T-helper 1 cell treated with Interleukin-12 subunit alpha and Interleukin-12 subunit beta and Interleukin-4 antibody, amounts not matched to agents 30 μg/mL and 1 μg/mL, for 36 hours (primary cell): ENCODE results near the gene TMC6.
"Not testable (repeated sequence)": the region's sequence is repeated elsewhere in the genome, so short reads cannot be mapped to it uniquely, and the experiment has no call there.

Source experiments
- H3K27ac Mint-ChIP-seq: one replicate; pipeline ENCODE4 v1.8.0; 2021; ENCODE audit warnings: mild to moderate bottlenecking, mixed read lengths
- H3K27me3 Mint-ChIP-seq: one replicate; pipeline ENCODE4 v1.8.0; 2021; ENCODE audit warnings: low read depth, mixed read lengths
- H3K36me3 Mint-ChIP-seq: one replicate; pipeline ENCODE4 v1.8.0; 2021; ENCODE audit warnings: low read depth, mixed read lengths
- H3K4me1 Mint-ChIP-seq: one replicate; pipeline ENCODE4 v1.8.0; 2021; ENCODE audit warnings: low read depth, mixed read lengths
- H3K4me3 Mint-ChIP-seq: one replicate; pipeline ENCODE4 v1.8.0; 2021; ENCODE audit warnings: mild to moderate bottlenecking, moderate library complexity, mixed read lengths
- H3K9me3 Mint-ChIP-seq: one replicate; pipeline ENCODE4 v1.8.0; 2021; ENCODE audit warnings: mixed read lengths

The TMC6 gene

DNA sequence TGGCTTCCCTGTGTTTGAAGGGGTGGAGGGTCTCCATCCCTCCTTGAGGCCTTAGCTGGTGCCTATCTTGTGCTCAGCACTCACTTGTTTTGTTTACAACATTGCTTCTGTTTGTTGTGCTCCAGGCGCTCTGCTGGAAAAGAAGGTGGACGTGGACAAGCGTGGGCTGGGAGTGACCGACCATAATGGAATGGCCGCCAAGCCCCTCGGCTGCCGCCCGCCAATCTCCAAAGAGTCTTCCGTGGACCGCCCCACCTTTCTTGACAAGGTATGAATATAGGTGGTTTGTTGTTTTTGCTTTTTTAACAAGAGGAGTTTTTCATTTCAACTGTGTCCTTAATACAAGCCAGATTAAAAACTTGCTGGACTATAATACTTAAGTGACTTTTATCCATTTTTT is 53.5 kb downstream of the TMC6 start:
- H3K27me3 Mint-ChIP-seq: no peaks in the 10 kb centered on the region
- no peak overlapping the region for H3K4me3 Mint-ChIP-seq
- no peak overlapping the region for H3K27ac Mint-ChIP-seq
- peaks cover 39% of the 10 kb centered on the region for H3K36me3 Mint-ChIP-seq
- H3K9me3 Mint-ChIP-seq: no peaks in the 10 kb centered on the region
- H3K4me1 Mint-ChIP-seq: no peaks in the 10 kb centered on the region

GRCh38 chr17:78072961-78073360 is 55.6 kb downstream of the TMC6 start:
- Mint-ChIP-seq H3K27me3 (no peaks in the 10 kb centered on the region), H3K27ac (no peak overlapping the region), H3K4me3 (no peak overlapping the region), H3K4me1 (no peaks in the 10 kb centered on the region), H3K9me3 (no peaks in the 10 kb centered on the region), H3K36me3 (peaks cover 36% of the 10 kb centered on the region)

- H3K27me3 Mint-ChIP-seq: no peaks in the 10 kb centered on the region
- no peak overlapping the region for H3K4me3 Mint-ChIP-seq
- no peaks in the 10 kb centered on the region for H3K4me1 Mint-ChIP-seq
- H3K9me3 Mint-ChIP-seq: no peaks in the 10 kb centered on the region
- H3K36me3 Mint-ChIP-seq: peaks cover 24% of the 10 kb centered on the region
- no peak overlapping the region for H3K27ac Mint-ChIP-seq
Measured at GRCh38 chr17:78069695-78070094, 58.9 kb downstream of the TMC6 start.

- not testable (repeated sequence) for H3K27me3 Mint-ChIP-seq, H3K4me3 Mint-ChIP-seq, H3K27ac Mint-ChIP-seq, H3K36me3 Mint-ChIP-seq, H3K4me1 Mint-ChIP-seq, H3K9me3 Mint-ChIP-seq
Measured at GRCh38 chr17:78066976-78067375, 61.6 kb downstream of the TMC6 start.

DNA sequence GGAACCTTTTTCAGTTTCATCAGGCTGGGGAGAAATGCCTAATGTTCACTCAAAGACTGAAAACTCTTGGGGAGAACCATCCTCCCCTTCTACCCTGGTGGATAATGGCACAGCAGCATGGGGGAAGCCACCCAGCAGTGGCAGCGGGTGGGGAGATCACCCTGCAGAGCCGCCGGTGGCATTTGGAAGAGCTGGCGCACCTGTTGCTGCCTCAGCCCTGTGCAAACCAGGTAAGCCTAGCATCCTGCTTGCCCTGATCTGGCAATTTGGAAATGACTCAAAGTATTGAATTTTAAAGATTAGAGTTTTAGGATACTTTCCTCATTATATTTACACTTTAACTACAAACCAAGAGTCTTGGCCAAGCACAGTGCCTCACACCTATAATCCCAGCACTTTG is 63.8 kb downstream of the TMC6 start:
- no peaks in the 10 kb centered on the region for H3K9me3 Mint-ChIP-seq
- H3K36me3 Mint-ChIP-seq: peaks cover 4% of the 10 kb centered on the region
- H3K27me3 Mint-ChIP-seq: no peaks in the 10 kb centered on the region
- H3K4me1 Mint-ChIP-seq: peaks cover 6% of the 10 kb centered on the region
- no peak overlapping the region for H3K4me3 Mint-ChIP-seq
- H3K27ac Mint-ChIP-seq: no peak overlapping the region

- H3K27ac Mint-ChIP-seq: no peak overlapping the region
- H3K4me1 Mint-ChIP-seq: peaks cover 6% of the 10 kb centered on the region
- H3K4me3 Mint-ChIP-seq: no peak overlapping the region
- peaks cover 4% of the 10 kb centered on the region for H3K36me3 Mint-ChIP-seq
- H3K27me3 Mint-ChIP-seq: no peaks in the 10 kb centered on the region
- no peaks in the 10 kb centered on the region for H3K9me3 Mint-ChIP-seq
Measured at GRCh38 chr17:78063489-78063888, 65.1 kb downstream of the TMC6 start.

- peaks cover 4% of the 10 kb centered on the region for H3K36me3 Mint-ChIP-seq
- H3K4me3 Mint-ChIP-seq: no peak overlapping the region
- peaks cover 6% of the 10 kb centered on the region for H3K4me1 Mint-ChIP-seq
- no peaks in the 10 kb centered on the region for H3K9me3 Mint-ChIP-seq
- no peaks in the 10 kb centered on the region for H3K27me3 Mint-ChIP-seq
- H3K27ac Mint-ChIP-seq: no peak overlapping the region
Measured at GRCh38 chr17:78062596-78062995, 66.0 kb downstream of the TMC6 start.
